Activated CD8-positive, alpha-beta T cell treated with anti-CD3 and anti-CD28 coated beads, Interleukin-2, amount 10 ng/mL, durations not matched to agents 7 days and 5 days (primary cell): ENCODE results near the gene DCST2. TPM values are rescaled to one million over a fixed set of nuclear protein-coding genes. Genes with fewer than 3 reads are reported as not detected.
"Not testable (repeated sequence)": the region's sequence is repeated elsewhere in the genome, so short reads cannot be mapped to it uniquely, and the experiment has no call there.

Source experiments
- ATAC-seq: fragments of 150-1000 bp; cut with Tn5 transposase; one replicate; pipeline ENCODE4 v1.10.0; 2021; ENCODE audit warnings: moderate library complexity
- CTCF ChIA-PET: fragments of 350-600 bp; sonication (Branson Sonifier 250); formaldehyde crosslinking; loops from one replicate; lab custom pipeline; 2021; ENCODE audit warnings: antibody characterized with exemption; lab: Charles Lee
- POLR2A ChIA-PET: fragments of 350-600 bp; sonication (Branson Sonifier 250); formaldehyde crosslinking; loops from one replicate; lab custom pipeline; 2021; ENCODE audit warnings: antibody characterized with exemption; lab: Charles Lee
- DNase-seq: peaks from one replicate; pipeline ENCODE4 v3.0.0-alpha.2; 2020
- H3K27ac Mint-ChIP-seq: one replicate; pipeline ENCODE4 v1.8.0; 2021; ENCODE audit warnings: mild to moderate bottlenecking, mixed read lengths
- H3K27me3 Mint-ChIP-seq: one replicate; pipeline ENCODE4 v1.8.0; 2021; ENCODE audit warnings: low read depth, mixed read lengths
- H3K36me3 Mint-ChIP-seq: one replicate; pipeline ENCODE4 v1.8.0; 2021; ENCODE audit warnings: low read depth, mixed read lengths
- H3K4me1 Mint-ChIP-seq: one replicate; pipeline ENCODE4 v1.8.0; 2021; ENCODE audit warnings: low read depth, mixed read lengths
- H3K4me3 Mint-ChIP-seq: one replicate; pipeline ENCODE4 v1.8.0; 2021; ENCODE audit warnings: mild to moderate bottlenecking, mixed read lengths
- H3K9me3 Mint-ChIP-seq: one replicate; pipeline ENCODE4 v1.8.0; 2022; ENCODE audit warnings: mixed read lengths; ENCODE audit not compliant: insufficient read depth
- total RNA-seq, 2 experiments: library from RNA; stranded (reverse); gene quantifications; one replicate each; pipeline ENCODE4 v1.2.3, GENCODE V29; 2021

Gene DCST2
- total RNA-seq, 2 experiments from 2014 or later: 0.24 to 0.37 TPM

- no peaks in the 10 kb centered on the region for H3K9me3 Mint-ChIP-seq
- no peak for ATAC-seq
These were observed 51.2 kb downstream of the DCST2 start for GRCh38 chr1:154982341-154982740.

GRCh38 chr1:154978360-154978759 lies 55.2 kb downstream of the DCST2 start:
- CTCF ChIA-PET: interaction anchor here (1.1 to 13.8 kb wide), 7 partner anchors 21 to 107 kb away, joined by 3 to 139 read pairs (median 10); partner anchors contain the start of genes PBXIP1, PMVK and ZBTB7B
- H3K4me3 Mint-ChIP-seq: no peak overlapping the region

More at GRCh38 chr1:154982341-154982740, 51.2 kb downstream of the DCST2 start:
- H3K4me3 Mint-ChIP-seq: no peak overlapping the region
- CTCF ChIA-PET: interaction anchor here (0.7 to 13.8 kb wide), 12 partner anchors 8 to 191 kb away, joined by 3 to 139 read pairs (median 6); partner anchors contain the start of genes ADAM15, CKS1B, EFNA4 and KRTCAP2
- H3K4me1 Mint-ChIP-seq: peaks cover 23% of the 10 kb centered on the region
- H3K36me3 Mint-ChIP-seq: peaks cover 31% of the 10 kb centered on the region
- H3K27ac Mint-ChIP-seq: peak overlapping the region; percentile 67
- no peak for DNase-seq
- POLR2A ChIA-PET: interaction anchor here (1.0 to 3.3 kb wide), 9 partner anchors 9 to 46 kb away, joined by 3 to 28 read pairs (median 6); partner anchors contain the start of genes CKS1B, LENEP, PBXIP1 and PMVK
- H3K27me3 Mint-ChIP-seq: no peaks in the 10 kb centered on the region

GRCh38 chr1:154977762-154978161 lies 55.8 kb downstream of the DCST2 start:
- not testable (repeated sequence) for DNase-seq, H3K9me3 Mint-ChIP-seq, ATAC-seq, H3K4me3 Mint-ChIP-seq, H3K27me3 Mint-ChIP-seq
- Mint-ChIP-seq H3K27ac (peak overlapping the region; percentile 37), H3K36me3 (peaks cover 38% of the 10 kb centered on the region), H3K4me1 (peaks cover 18% of the 10 kb centered on the region)
- ChIA-PET POLR2A (interaction anchor here (1.1 kb wide), 1 partner anchor 23 kb away, joined by 3 read pairs; no protein-coding TSS in a partner anchor), CTCF (interaction anchor here (2.2 to 13.8 kb wide), 4 partner anchors 22 to 108 kb away, joined by 10 to 139 read pairs (median 18); partner anchors contain the start of genes PBXIP1 and ZBTB7B)

More at GRCh38 chr1:154978360-154978759, 55.2 kb downstream of the DCST2 start:
- no peak for DNase-seq
- POLR2A ChIA-PET: interaction anchor here (1.1 kb wide), 1 partner anchor 23 kb away, joined by 3 read pairs; no protein-coding TSS in a partner anchor
- Mint-ChIP-seq H3K4me1 (peaks cover 15% of the 10 kb centered on the region), H3K27ac (no peak overlapping the region), H3K27me3 (no peaks in the 10 kb centered on the region), H3K9me3 (no peaks in the 10 kb centered on the region), H3K36me3 (peaks cover 36% of the 10 kb centered on the region)
- no peak for ATAC-seq

- Mint-ChIP-seq H3K36me3 (peaks cover 45% of the 10 kb centered on the region), H3K27ac (no peak overlapping the region), H3K27me3 (no peaks in the 10 kb centered on the region), H3K4me3 (no peak overlapping the region), H3K9me3 (no peaks in the 10 kb centered on the region), H3K4me1 (peaks cover 36% of the 10 kb centered on the region)
- ChIA-PET CTCF (interaction anchor here (0.6 to 4.7 kb wide), 6 partner anchors 8 to 666 kb away, joined by 3 to 22 read pairs (median 12); partner anchors contain the start of genes FLAD1, PBXIP1 and PYGO2), POLR2A (interaction anchor here (0.6 to 4.2 kb wide), 14 partner anchors 8 to 152 kb away, joined by 3 to 31 read pairs (median 8); partner anchors contain the start of genes ADAM15, EFNA1, FLAD1 and PBXIP1)
- ATAC-seq (peak; percentile 4), DNase-seq (peak; percentile 70)
These were observed 58.0 kb downstream of the DCST2 start for GRCh38 chr1:154975409-154976059.

GRCh38 chr1:154974808-154975408 lies 58.7 kb downstream of the DCST2 start:
- POLR2A ChIA-PET: interaction anchor here (0.6 to 4.2 kb wide), 21 partner anchors 8 to 370 kb away, joined by 3 to 31 read pairs (median 6); partner anchors contain the start of genes ADAM15, FLAD1, PBXIP1 and PMVK
- H3K27me3 Mint-ChIP-seq: no peaks in the 10 kb centered on the region
- DNase-seq (peak; percentile 97), ATAC-seq (peak; percentile 59)
- H3K4me1 Mint-ChIP-seq: peaks cover 36% of the 10 kb centered on the region
- no peaks in the 10 kb centered on the region for H3K9me3 Mint-ChIP-seq
- H3K36me3 Mint-ChIP-seq: peaks cover 42% of the 10 kb centered on the region
- H3K4me3 Mint-ChIP-seq: no peak overlapping the region
- H3K27ac Mint-ChIP-seq: no peak overlapping the region
- CTCF ChIA-PET: interaction anchor here (0.9 to 4.7 kb wide), 12 partner anchors 8 to 87 kb away, joined by 3 to 22 read pairs (median 4); partner anchors contain the start of genes FLAD1, PBXIP1 and PYGO2

GRCh38 chr1:154974102-154974807 lies 59.3 kb downstream of the DCST2 start, which contains the start of gene CKS1B:
Gene CKS1B (plus strand): TSS chr1:154974681. CDS start chr1:154974746, 65 bp downstream.
- Mint-ChIP-seq H3K9me3 (no peaks in the 10 kb centered on the region), H3K27me3 (no peaks in the 10 kb centered on the region), H3K4me1 (peaks cover 40% of the 10 kb centered on the region), H3K4me3 (no peak within 1 kb of the TSS), H3K27ac (no peak within 1 kb of the TSS), H3K36me3 (peaks cover 38% of the 10 kb centered on the region)
- DNase-seq: peak; percentile 98
- ChIA-PET CTCF (interaction anchor here (0.9 to 4.7 kb wide), 15 partner anchors 9 to 304 kb away, joined by 3 to 22 read pairs (median 4); partner anchors contain the start of genes FLAD1, PBXIP1 and PYGO2), POLR2A (interaction anchor here (0.6 to 4.2 kb wide), 25 partner anchors 9 to 369 kb away, joined by 3 to 31 read pairs (median 4); partner anchors contain the start of genes ADAM15, FLAD1, PBXIP1 and PMVK)
- ATAC-seq: peak; percentile 91

- Mint-ChIP-seq H3K4me1 (peaks cover 45% of the 10 kb centered on the region), H3K9me3 (no peaks in the 10 kb centered on the region), H3K36me3 (peaks cover 33% of the 10 kb centered on the region), H3K4me3 (no peak overlapping the region), H3K27ac (no peak overlapping the region), H3K27me3 (no peaks in the 10 kb centered on the region)
- CTCF ChIA-PET: interaction anchor here (1.0 to 4.7 kb wide), 13 partner anchors 9 to 304 kb away, joined by 3 to 22 read pairs (median 4); partner anchors contain the start of genes FLAD1, PBXIP1 and PYGO2
- ATAC-seq (peak; percentile 17), DNase-seq (peak; percentile 97)
- POLR2A ChIA-PET: interaction anchor here (0.7 to 4.2 kb wide), 18 partner anchors 9 to 368 kb away, joined by 3 to 31 read pairs (median 8); partner anchors contain the start of genes FLAD1, PBXIP1, PMVK and PYGO2
These were observed 60.1 kb downstream of the DCST2 start for GRCh38 chr1:154973344-154974101.

GRCh38 chr1:154972517-154973343 lies 60.9 kb downstream of the DCST2 start:
- peaks cover 33% of the 10 kb centered on the region for H3K36me3 Mint-ChIP-seq
- no peaks in the 10 kb centered on the region for H3K9me3 Mint-ChIP-seq
- ChIA-PET POLR2A (interaction anchor here (0.7 to 4.2 kb wide), 12 partner anchors 8 to 96 kb away, joined by 3 to 31 read pairs (median 7); partner anchors contain the start of genes FLAD1 and PYGO2), CTCF (interaction anchor here (1.9 to 4.7 kb wide), 7 partner anchors 11 to 89 kb away, joined by 4 to 22 read pairs (median 18); partner anchors contain the start of genes FLAD1 and PYGO2)
- DNase-seq: no peak
- H3K4me3 Mint-ChIP-seq: no peak overlapping the region
- peak overlapping the region; percentile 37 for H3K27ac Mint-ChIP-seq
- H3K27me3 Mint-ChIP-seq: no peaks in the 10 kb centered on the region
- ATAC-seq: no peak
- peaks cover 48% of the 10 kb centered on the region for H3K4me1 Mint-ChIP-seq

GRCh38 chr1:154972213-154972516 lies 61.4 kb downstream of the DCST2 start:
- H3K9me3 Mint-ChIP-seq: no peaks in the 10 kb centered on the region
- peaks cover 50% of the 10 kb centered on the region for H3K4me1 Mint-ChIP-seq
- no peak for ATAC-seq
- peaks cover 33% of the 10 kb centered on the region for H3K36me3 Mint-ChIP-seq
- ChIA-PET POLR2A (interaction anchor here (0.7 to 4.2 kb wide), 5 partner anchors 11 to 90 kb away, joined by 3 to 28 read pairs (median 6); partner anchors contain the start of genes FLAD1, PBXIP1 and PYGO2), CTCF (interaction anchor here (3.6 to 4.7 kb wide), 2 partner anchors 10 to 11 kb away, joined by 16 to 22 read pairs; partner anchors contain the start of genes FLAD1 and PYGO2)
- peak overlapping the region; percentile 12 for H3K27ac Mint-ChIP-seq
- H3K27me3 Mint-ChIP-seq: no peaks in the 10 kb centered on the region
- no peak overlapping the region for H3K4me3 Mint-ChIP-seq
- DNase-seq: no peak
